ENCODE measurements around the gene ICA1. TPM values are rescaled to one million over a fixed set of nuclear protein-coding genes. Genes with fewer than 3 reads are reported as not detected.

ICA1 gene
- total RNA-seq, 1 experiment from 2014 or later = 31.5 TPM

DNA sequence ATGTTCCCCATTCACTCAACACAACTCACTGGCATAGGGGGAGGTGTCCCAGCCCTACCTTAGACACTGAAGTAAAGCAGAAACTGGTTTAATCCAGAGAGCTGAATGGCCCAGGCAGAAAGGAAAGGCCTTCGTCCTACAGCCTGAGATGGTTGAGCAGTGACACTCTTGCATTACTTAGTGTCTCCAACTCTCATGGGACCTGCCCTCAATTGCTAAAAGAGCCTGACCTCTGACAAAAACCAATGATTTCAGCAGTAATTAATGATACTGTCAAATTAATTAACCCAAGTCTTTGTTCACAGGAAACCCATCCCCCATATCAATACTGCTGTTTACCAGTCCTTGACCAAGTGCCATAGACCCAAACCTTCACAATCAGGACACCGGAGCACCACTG lies 48.6 kb downstream of the ICA1 start:
- ChIA-PET POLR2A (no interaction called here), CTCF (interaction anchor here (0.6 to 4.5 kb wide), 2 partner anchors 82 to 179 kb away, joined by 4 to 21 read pairs; no protein-coding TSS in a partner anchor)
- no peaks in the 10 kb centered on the region for H3K27me3 Mint-ChIP-seq (ENCODE audit: insufficient read depth, unreplicated experiment)
- H3K27ac Mint-ChIP-seq (ENCODE audit: low read depth, unreplicated experiment) = no peak overlapping the region
- DNase-seq (ENCODE audit: unreplicated experiment) = no peak
- H3K9me3 Mint-ChIP-seq (ENCODE audit: unreplicated experiment) = no peaks in the 10 kb centered on the region
- no peaks in the 10 kb centered on the region for H3K36me3 Mint-ChIP-seq (ENCODE audit: insufficient read depth, unreplicated experiment)
- BruUV-seq (replicated peaks) = no TSS peak
- TF ChIP-seq, protein P1, sequence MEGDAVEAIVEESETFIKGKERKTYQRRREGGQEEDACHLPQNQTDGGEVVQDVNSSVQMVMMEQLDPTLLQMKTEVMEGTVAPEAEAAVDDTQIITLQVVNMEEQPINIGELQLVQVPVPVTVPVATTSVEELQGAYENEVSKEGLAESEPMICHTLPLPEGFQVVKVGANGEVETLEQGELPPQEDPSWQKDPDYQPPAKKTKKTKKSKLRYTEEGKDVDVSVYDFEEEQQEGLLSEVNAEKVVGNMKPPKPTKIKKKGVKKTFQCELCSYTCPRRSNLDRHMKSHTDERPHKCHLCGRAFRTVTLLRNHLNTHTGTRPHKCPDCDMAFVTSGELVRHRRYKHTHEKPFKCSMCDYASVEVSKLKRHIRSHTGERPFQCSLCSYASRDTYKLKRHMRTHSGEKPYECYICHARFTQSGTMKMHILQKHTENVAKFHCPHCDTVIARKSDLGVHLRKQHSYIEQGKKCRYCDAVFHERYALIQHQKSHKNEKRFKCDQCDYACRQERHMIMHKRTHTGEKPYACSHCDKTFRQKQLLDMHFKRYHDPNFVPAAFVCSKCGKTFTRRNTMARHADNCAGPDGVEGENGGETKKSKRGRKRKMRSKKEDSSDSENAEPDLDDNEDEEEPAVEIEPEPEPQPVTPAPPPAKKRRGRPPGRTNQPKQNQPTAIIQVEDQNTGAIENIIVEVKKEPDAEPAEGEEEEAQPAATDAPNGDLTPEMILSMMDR (IDR thresholded peaks at IDR 0.05; ENCODE audit: unreplicated experiment) = no peak
- H3K4me1 Mint-ChIP-seq (ENCODE audit: insufficient read depth, unreplicated experiment) = peaks cover 5% of the 10 kb centered on the region
- intact Hi-C loops (cut with micrococcal nuclease) = no loop called here
- no peak overlapping the region for H3K4me3 Mint-ChIP-seq (ENCODE audit: unreplicated experiment)

DNA sequence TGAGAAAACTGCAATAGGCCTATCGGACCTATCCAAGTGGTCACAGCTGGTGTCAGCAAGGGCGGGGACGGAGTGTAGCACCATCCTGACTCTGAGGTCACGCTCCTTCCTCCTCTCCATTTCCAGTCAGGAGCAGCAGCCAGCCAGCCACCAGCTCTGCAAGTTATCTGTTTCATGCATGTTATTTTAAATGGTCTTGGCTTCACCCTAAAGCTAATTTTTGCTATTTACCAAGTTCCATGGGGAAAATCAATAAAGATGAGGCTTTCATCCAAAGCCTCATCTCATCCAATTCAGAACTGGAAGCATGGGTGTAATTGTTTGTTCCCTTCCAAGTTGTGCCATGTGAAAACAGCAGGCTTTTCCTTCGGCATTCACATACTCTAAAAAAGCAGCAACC lies 49.3 kb downstream of the ICA1 start:
- Mint-ChIP-seq H3K27me3 (ENCODE audit: insufficient read depth, unreplicated experiment) (no peaks in the 10 kb centered on the region), H3K27ac (ENCODE audit: low read depth, unreplicated experiment) (no peak overlapping the region), H3K4me3 (ENCODE audit: unreplicated experiment) (no peak overlapping the region), H3K36me3 (ENCODE audit: insufficient read depth, unreplicated experiment) (no peaks in the 10 kb centered on the region), H3K4me1 (ENCODE audit: insufficient read depth, unreplicated experiment) (peaks cover 5% of the 10 kb centered on the region), H3K9me3 (ENCODE audit: unreplicated experiment) (no peaks in the 10 kb centered on the region)
- ChIA-PET CTCF (interaction anchor here (0.8 to 1.9 kb wide), 2 partner anchors 22 to 531 kb away, joined by 5 to 6 read pairs; no protein-coding TSS in a partner anchor), POLR2A (no interaction called here)
- TF ChIP-seq, protein P1 (IDR thresholded peaks at IDR 0.05; ENCODE audit: unreplicated experiment) = no peak
- BruUV-seq (replicated peaks) = no TSS peak
- intact Hi-C loops (cut with micrococcal nuclease) = no loop called here
- DNase-seq (ENCODE audit: unreplicated experiment) = no peak

DNA sequence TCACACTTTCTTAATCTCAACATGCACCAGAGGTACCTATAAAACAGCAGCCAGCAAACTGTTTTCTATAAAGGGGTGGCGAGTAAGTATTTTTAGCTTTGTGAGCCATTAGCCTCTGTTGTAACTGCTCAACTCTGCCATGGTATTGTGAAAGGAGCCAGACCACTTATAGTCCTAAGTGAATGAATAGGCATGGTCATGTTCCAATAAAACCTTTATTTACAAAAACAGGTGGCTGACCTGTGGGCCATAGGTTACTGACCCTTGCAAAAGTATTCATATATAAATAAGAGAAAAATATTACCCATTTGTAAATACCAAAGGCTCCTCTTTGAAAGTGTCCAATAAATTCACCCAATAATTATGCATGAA lies 50.3 kb downstream of the ICA1 start:
- no peak for DNase-seq (ENCODE audit: unreplicated experiment)
- CTCF ChIA-PET = interaction anchor here (0.6 to 1.9 kb wide), 3 partner anchors 530 to 628 kb away, joined by 3 to 6 read pairs (median 4); no protein-coding TSS in a partner anchor
- POLR2A ChIA-PET = no interaction called here

DNA sequence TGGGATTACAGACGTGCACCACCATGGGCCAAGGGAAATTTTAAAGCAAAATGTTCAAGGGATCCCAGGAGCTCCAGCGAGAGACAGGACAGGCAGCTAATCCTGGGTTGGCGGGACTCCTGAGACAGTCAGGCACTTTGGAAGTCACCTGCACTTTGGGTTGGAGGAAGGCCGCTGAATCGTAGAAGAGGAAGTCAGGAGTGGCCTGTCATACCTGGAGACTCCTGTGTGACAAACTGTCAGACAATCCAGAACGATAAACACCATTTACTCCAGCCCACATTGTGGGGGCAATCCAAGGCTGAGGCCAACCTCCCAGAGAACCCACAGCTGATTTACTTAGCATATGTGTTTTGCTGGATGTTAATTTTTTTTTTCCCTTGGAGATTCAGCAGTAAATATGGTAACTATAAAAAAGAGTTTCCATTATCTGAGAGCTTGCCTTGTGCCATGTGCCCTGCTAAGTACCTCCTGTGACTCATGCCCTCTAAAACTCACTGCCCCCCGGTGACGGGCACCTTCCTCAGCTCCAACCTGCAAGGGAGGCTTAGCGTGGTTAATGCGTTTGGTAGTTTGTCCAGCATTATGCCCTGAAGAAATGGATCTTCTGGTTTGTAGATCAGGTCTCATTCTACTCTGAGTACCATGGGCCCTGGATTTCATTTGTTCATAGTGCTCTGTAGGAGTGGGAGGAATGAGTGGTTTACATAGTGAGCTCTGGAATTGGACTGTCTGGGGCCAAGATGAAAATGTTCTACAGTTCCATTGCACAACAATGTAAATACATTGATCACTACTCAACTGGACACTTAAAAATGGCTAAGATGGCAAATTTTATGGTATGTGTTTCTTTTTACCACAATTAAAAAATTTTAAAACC lies 50.9 kb downstream of the ICA1 start:
- TF ChIP-seq, protein P1 (IDR thresholded peaks at IDR 0.05; ENCODE audit: unreplicated experiment) = no peak
- ChIA-PET CTCF (interaction anchor here (0.6 to 1.9 kb wide), 3 partner anchors 530 to 629 kb away, joined by 3 to 6 read pairs (median 4); no protein-coding TSS in a partner anchor), POLR2A (no interaction called here)
- BruUV-seq (replicated peaks) = no TSS peak
- Mint-ChIP-seq H3K36me3 (ENCODE audit: insufficient read depth, unreplicated experiment) (no peaks in the 10 kb centered on the region), H3K27ac (ENCODE audit: low read depth, unreplicated experiment) (no peak overlapping the region), H3K9me3 (ENCODE audit: unreplicated experiment) (no peaks in the 10 kb centered on the region), H3K4me1 (ENCODE audit: insufficient read depth, unreplicated experiment) (peaks cover 5% of the 10 kb centered on the region), H3K27me3 (ENCODE audit: insufficient read depth, unreplicated experiment) (no peaks in the 10 kb centered on the region), H3K4me3 (ENCODE audit: unreplicated experiment) (no peak overlapping the region)
- intact Hi-C loops (cut with micrococcal nuclease) = no loop called here
- DNase-seq (ENCODE audit: unreplicated experiment) = no peak

More for the DNA sequence above, 50.3 kb downstream of the ICA1 start:
- intact Hi-C loops (cut with micrococcal nuclease) = no loop called here
- TF ChIP-seq, protein P1 (IDR thresholded peaks at IDR 0.05; ENCODE audit: unreplicated experiment) = no peak
- peaks cover 5% of the 10 kb centered on the region for H3K4me1 Mint-ChIP-seq (ENCODE audit: insufficient read depth, unreplicated experiment)
- no peaks in the 10 kb centered on the region for H3K27me3 Mint-ChIP-seq (ENCODE audit: insufficient read depth, unreplicated experiment)
- H3K27ac Mint-ChIP-seq (ENCODE audit: low read depth, unreplicated experiment) = no peak overlapping the region
- no peaks in the 10 kb centered on the region for H3K9me3 Mint-ChIP-seq (ENCODE audit: unreplicated experiment)
- H3K4me3 Mint-ChIP-seq (ENCODE audit: unreplicated experiment) = no peak overlapping the region
- no peaks in the 10 kb centered on the region for H3K36me3 Mint-ChIP-seq (ENCODE audit: insufficient read depth, unreplicated experiment)
- BruUV-seq (replicated peaks) = no TSS peak

Data from MCF 10A (cell line).